PC-9 (cell line): ENCODE results near the gene SPATA31E1. TPM values are rescaled to one million over a fixed set of nuclear protein-coding genes. Genes with fewer than 3 reads are reported as not detected.

Experiments
- BruUV-seq: library from RNA; stranded (reverse); fragments of 400-500 nt; replicated peaks from 2 replicates; lab custom pipeline; 2021; lab: Mats Ljungman, UMichigan
- CTCF ChIA-PET: fragments of 300-600 bp; sonication (Branson Sonifier 250); formaldehyde crosslinking; loops from one replicate; lab custom pipeline; 2022; ENCODE audit warnings: antibody characterized with exemption; lab: Charles Lee
- POLR2A ChIA-PET: fragments of 300-600 bp; sonication (Branson Sonifier 250); formaldehyde crosslinking; loops from one replicate; lab custom pipeline; 2022; ENCODE audit warnings: antibody characterized with exemption; ENCODE audit not compliant: unreplicated experiment; lab: Charles Lee
- DNase-seq, 2 experiments: peaks; one replicate each; pipeline versions ENCODE4 v3.0.0 to v3.0.0-alpha.2; 2015 to 2022; ENCODE audit warnings: mixed read lengths in 1 of 2
- H2AFZ ChIP-seq: fragments of 200-600 bp; sonication (generic); 2 replicates; pipeline ENCODE4 v1.8.1; 2017; ENCODE audit warnings: antibody characterized with exemption
- H3F3A ChIP-seq: fragments of 200-600 bp; sonication (generic); 2 replicates; pipeline ENCODE4 v1.8.1; 2017; ENCODE audit warnings: antibody characterized with exemption, mild to moderate bottlenecking, low read depth; ENCODE audit not compliant: insufficient read depth
- H3K27ac ChIP-seq: fragments of 200-600 bp; sonication (generic); 2 replicates; pipeline ENCODE4 v1.6.1; 2016; ENCODE audit warnings: mixed run types
- H3K27me3 ChIP-seq: fragments of 200-600 bp; sonication (generic); 2 replicates; pipeline ENCODE4 v1.6.1; 2016; ENCODE audit warnings: low read depth, mixed run types; ENCODE audit not compliant: insufficient read depth
- H3K36me3 ChIP-seq: fragments of 200-600 bp; sonication (generic); 2 replicates; pipeline ENCODE4 v1.6.1; 2016; ENCODE audit warnings: low read depth, mixed run types
- H3K4me1 ChIP-seq: fragments of 200-600 bp; sonication (generic); replicated peaks from 2 replicates; pipeline ENCODE4 v1.6.1; 2016; ENCODE audit warnings: mixed run types; ENCODE audit not compliant: insufficient read depth
- H3K4me2 ChIP-seq: fragments of 200-600 bp; sonication (generic); 2 replicates; pipeline ENCODE4 v1.6.1; 2017; ENCODE audit warnings: mixed run types
- H3K4me3 ChIP-seq: fragments of 200-600 bp; sonication (generic); 2 replicates; pipeline ENCODE4 v1.6.1; 2016; ENCODE audit warnings: mixed run types
- H3K79me2 ChIP-seq: fragments of 200-600 bp; sonication (generic); 2 replicates; pipeline ENCODE4 v1.6.1; 2017; ENCODE audit warnings: low read depth, mixed run types
- H3K9me2 ChIP-seq: fragments of 200-600 bp; sonication (generic); 2 replicates; pipeline ENCODE4 v1.8.1; 2017; ENCODE audit warnings: mild to moderate bottlenecking; ENCODE audit not compliant: insufficient read depth
- H3K9me3 ChIP-seq: fragments of 200-600 bp; sonication (generic); 2 replicates; pipeline ENCODE4 v1.8.1; 2016; ENCODE audit warnings: low read depth; ENCODE audit not compliant: insufficient read depth
- H4K20me1 ChIP-seq: fragments of 200-600 bp; sonication (generic); 2 replicates; pipeline ENCODE4 v1.8.1; 2017; ENCODE audit not compliant: insufficient read depth
- EZH2 ChIP-seq: fragments of 200-600 bp; sonication (generic); IDR thresholded peaks from 2 replicates; pipeline ENCODE4 v1.8.0; 2017; ENCODE audit warnings: antibody characterized with exemption, low read depth
- intact Hi-C: fragments of 100-400 bp; cut with micrococcal nuclease; formaldehyde crosslinking; loops from one replicate; pipeline ENCODE4 v1.10.0; 2022; ENCODE audit not compliant: unreplicated experiment
- total RNA-seq: library from RNA; stranded (reverse); gene quantifications from 2 replicates; pipeline ENCODE4 v1.2.3, GENCODE V29; 2021
- TF ChIP-seq, protein P1 (sequence below): fragments of 200-600 bp; sonication (generic); conservative IDR thresholded peaks from 2 replicates; pipeline ENCODE4 v1.6.1; 2017; ENCODE audit warnings: mixed run types, antibody characterized with exemption, mild to moderate bottlenecking, moderate library complexity

The SPATA31E1 gene
- total RNA-seq, 1 experiment from 2014 or later: not detected

- H3K9me2 ChIP-seq: no peaks in the 10 kb centered on the region
- no TSS peak for BruUV-seq
- no peak overlapping the region for H3K27ac ChIP-seq
- no peaks in the 10 kb centered on the region for H3K27me3 ChIP-seq
- no peak overlapping the region for H2AFZ ChIP-seq
- H3K4me1 ChIP-seq: peaks cover 11% of the 10 kb centered on the region
- no peak overlapping the region for H3K4me2 ChIP-seq
- no peaks in the 10 kb centered on the region for H3K79me2 ChIP-seq
- H3K4me3 ChIP-seq: no peak overlapping the region
- H3K36me3 ChIP-seq: no peaks in the 10 kb centered on the region
- TF ChIP-seq, protein P1, sequence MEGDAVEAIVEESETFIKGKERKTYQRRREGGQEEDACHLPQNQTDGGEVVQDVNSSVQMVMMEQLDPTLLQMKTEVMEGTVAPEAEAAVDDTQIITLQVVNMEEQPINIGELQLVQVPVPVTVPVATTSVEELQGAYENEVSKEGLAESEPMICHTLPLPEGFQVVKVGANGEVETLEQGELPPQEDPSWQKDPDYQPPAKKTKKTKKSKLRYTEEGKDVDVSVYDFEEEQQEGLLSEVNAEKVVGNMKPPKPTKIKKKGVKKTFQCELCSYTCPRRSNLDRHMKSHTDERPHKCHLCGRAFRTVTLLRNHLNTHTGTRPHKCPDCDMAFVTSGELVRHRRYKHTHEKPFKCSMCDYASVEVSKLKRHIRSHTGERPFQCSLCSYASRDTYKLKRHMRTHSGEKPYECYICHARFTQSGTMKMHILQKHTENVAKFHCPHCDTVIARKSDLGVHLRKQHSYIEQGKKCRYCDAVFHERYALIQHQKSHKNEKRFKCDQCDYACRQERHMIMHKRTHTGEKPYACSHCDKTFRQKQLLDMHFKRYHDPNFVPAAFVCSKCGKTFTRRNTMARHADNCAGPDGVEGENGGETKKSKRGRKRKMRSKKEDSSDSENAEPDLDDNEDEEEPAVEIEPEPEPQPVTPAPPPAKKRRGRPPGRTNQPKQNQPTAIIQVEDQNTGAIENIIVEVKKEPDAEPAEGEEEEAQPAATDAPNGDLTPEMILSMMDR: no peak
- no peak for TF ChIP-seq EZH2
- ChIA-PET CTCF (no interaction called here), POLR2A (no interaction called here)
- no peaks in the 10 kb centered on the region for H4K20me1 ChIP-seq
- DNase-seq: no peak
- H3K9me3 ChIP-seq: no peaks in the 10 kb centered on the region
- peaks cover under 1% of the 10 kb centered on the region; the same call in 1 of the 2 replicates for H3F3A ChIP-seq
- intact Hi-C loops: no loop called here
These were observed 13.6 kb upstream of the SPATA31E1 start for GRCh38 chr9:87869082-87869481.

DNA sequence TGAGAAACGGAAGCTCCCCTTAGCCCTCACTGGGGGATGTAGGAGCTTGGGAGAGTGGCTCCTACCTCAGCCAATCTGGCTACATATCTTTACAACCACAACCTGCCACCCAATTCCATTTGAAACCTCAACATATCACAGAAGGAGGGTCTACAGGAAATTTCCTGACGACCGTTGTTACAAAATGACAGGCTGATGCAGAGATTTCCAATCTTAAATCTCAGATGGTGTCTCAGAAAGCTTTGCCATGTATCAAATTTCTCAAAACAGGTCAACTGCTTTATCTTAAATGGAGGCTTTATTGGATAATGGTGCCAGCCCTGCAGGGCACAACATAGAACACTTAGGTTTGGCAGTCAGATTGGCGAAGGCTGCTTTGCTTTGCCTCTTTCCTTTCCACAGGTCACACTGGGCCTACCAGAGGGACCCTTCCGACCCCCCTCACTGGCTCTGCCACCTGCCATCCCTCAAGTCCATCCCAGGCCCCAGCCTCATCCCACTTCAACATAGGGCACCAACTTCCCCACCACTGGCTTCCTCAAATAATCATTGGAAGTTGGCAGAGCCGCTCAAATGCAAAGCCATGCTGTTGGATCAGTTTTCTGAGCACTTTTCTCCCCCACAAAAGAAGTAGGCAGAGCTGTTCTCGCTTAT is 11.1 kb upstream of the SPATA31E1 start:
- Histone ChIP-seq H3K4me2 (no peak overlapping the region), H4K20me1 (no peaks in the 10 kb centered on the region), H3K4me1 (no peaks in the 10 kb centered on the region), H3K9me2 (no peaks in the 10 kb centered on the region), H2AFZ (no peak overlapping the region), H3K27me3 (no peaks in the 10 kb centered on the region), H3F3A (no peaks in the 10 kb centered on the region), H3K27ac (no peak overlapping the region), H3K79me2 (no peaks in the 10 kb centered on the region), H3K4me3 (no peak overlapping the region), H3K9me3 (no peaks in the 10 kb centered on the region), H3K36me3 (no peaks in the 10 kb centered on the region)
- ChIA-PET POLR2A (no interaction called here), CTCF (no interaction called here)
- no peak for DNase-seq
- no peak for TF ChIP-seq EZH2
- TF ChIP-seq, protein P1: no peak
- no TSS peak for BruUV-seq
- intact Hi-C loops: no loop called here

DNA sequence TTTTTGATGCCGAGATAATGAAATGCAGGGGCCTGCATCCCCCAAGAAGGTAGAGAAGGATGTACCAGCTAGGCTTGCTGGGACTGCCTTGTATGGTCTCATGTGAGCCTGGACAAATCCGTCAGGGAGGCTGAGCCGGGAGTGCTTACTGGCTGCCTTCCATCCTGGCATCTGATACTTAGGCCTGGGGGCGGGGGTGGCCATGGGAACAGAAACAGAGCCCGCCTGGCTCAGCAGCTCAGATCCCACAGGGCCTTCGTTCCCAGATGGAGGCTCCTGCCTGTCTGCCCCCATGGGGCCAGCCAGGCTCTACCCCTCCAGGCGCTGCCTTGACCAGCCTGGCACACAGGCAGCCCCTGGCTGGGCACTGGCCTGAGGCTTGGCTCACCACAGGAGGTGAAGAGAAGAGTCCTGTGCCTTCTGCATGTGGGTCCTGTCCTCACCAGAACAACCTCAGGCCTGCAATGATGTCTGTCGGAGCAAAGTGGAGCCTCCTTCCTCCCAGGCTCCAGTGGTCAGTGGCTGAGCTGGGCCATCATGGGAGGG is 10.5 kb upstream of the SPATA31E1 start:
- Histone ChIP-seq H2AFZ (no peak overlapping the region), H3K4me3 (no peak overlapping the region), H4K20me1 (no peaks in the 10 kb centered on the region), H3K9me2 (no peaks in the 10 kb centered on the region), H3K27ac (no peak overlapping the region), H3K4me1 (no peaks in the 10 kb centered on the region), H3F3A (no peaks in the 10 kb centered on the region), H3K4me2 (no peak overlapping the region), H3K27me3 (no peaks in the 10 kb centered on the region), H3K79me2 (no peaks in the 10 kb centered on the region), H3K36me3 (no peaks in the 10 kb centered on the region), H3K9me3 (no peaks in the 10 kb centered on the region)
- ChIA-PET CTCF (no interaction called here), POLR2A (no interaction called here)
- intact Hi-C loops: no loop called here
- BruUV-seq: no TSS peak
- DNase-seq: no peak
- TF ChIP-seq EZH2: no peak
- TF ChIP-seq, protein P1: no peak
